HepG2 (cell line): ENCODE data around the gene PANK2. TPM values are rescaled to one million over a fixed set of nuclear protein-coding genes. Genes with fewer than 3 reads are reported as not detected.

Experiments
- BRCA1 ChIP-seq: sonication (generic); formaldehyde crosslinking; IDR thresholded peaks from 2 replicates; pipeline ENCODE4 v1.4.0; 2020; ENCODE audit warnings: missing genetic modification reagents
- CENPX ChIP-seq: sonication (generic); formaldehyde crosslinking; IDR thresholded peaks from 2 replicates; pipeline ENCODE4 v1.9.0; 2021; ENCODE audit warnings: mild to moderate bottlenecking, missing genetic modification reagents, moderate library complexity
- KLF12 ChIP-seq: sonication (generic); formaldehyde crosslinking; IDR thresholded peaks from 2 replicates; pipeline ENCODE4 v1.4.0; 2020; ENCODE audit warnings: missing genetic modification reagents, borderline replicate concordance
- KLF13 ChIP-seq: sonication (generic); formaldehyde crosslinking; IDR thresholded peaks from 2 replicates; pipeline ENCODE4 v1.4.0; 2020; ENCODE audit warnings: mild to moderate bottlenecking, missing genetic modification reagents
- MED13 ChIP-seq: sonication (generic); formaldehyde crosslinking; IDR thresholded peaks from 2 replicates; pipeline ENCODE4 v1.5.0; 2020; ENCODE audit warnings: missing genetic modification reagents
- MED8 ChIP-seq: sonication (generic); formaldehyde crosslinking; IDR thresholded peaks from 2 replicates; pipeline ENCODE4 v1.8.1; 2023; ENCODE audit warnings: mild to moderate bottlenecking, missing genetic modification reagents; ENCODE audit not compliant: insufficient replicate concordance
- NFKBIZ ChIP-seq: IDR thresholded peaks from 2 replicates; pipeline ENCODE4 v1.6.1; 2018; ENCODE audit warnings: missing genetic modification reagents, missing compliant biosample characterization
- SETDB1 ChIP-seq: sonication (generic); formaldehyde crosslinking; IDR thresholded peaks from 2 replicates; pipeline ENCODE4 v1.5.1; 2020; ENCODE audit warnings: missing genetic modification reagents, mild to moderate bottlenecking, borderline replicate concordance
- SNRNP70 ChIP-seq: fragments of 200-400 bp; formaldehyde crosslinking; IDR thresholded peaks from 2 replicates; pipeline ENCODE4 v1.6.1; 2017; ENCODE audit warnings: mild to moderate bottlenecking, low read depth, low read length, moderate library complexity
- TMF1 ChIP-seq: sonication (generic); formaldehyde crosslinking; IDR thresholded peaks from 2 replicates; pipeline ENCODE4 v1.8.1; 2022; ENCODE audit warnings: low read depth, missing genetic modification reagents
- ZFX ChIP-seq: sonication (generic); formaldehyde crosslinking; IDR thresholded peaks from 2 replicates; pipeline ENCODE4 v1.4.0; 2020; ENCODE audit warnings: mild to moderate bottlenecking, low read depth, missing genetic modification reagents, moderate library complexity
- ZNF350 ChIP-seq: sonication (generic); formaldehyde crosslinking; IDR thresholded peaks from 2 replicates; pipeline ENCODE4 v1.4.0; 2020; ENCODE audit warnings: mild to moderate bottlenecking, low read depth, missing genetic modification reagents, borderline replicate concordance
- ZNF543 ChIP-seq: sonication (generic); formaldehyde crosslinking; IDR thresholded peaks from 2 replicates; pipeline ENCODE4 v1.4.0; 2020; ENCODE audit warnings: mild to moderate bottlenecking, missing genetic modification reagents
- ZNF781 ChIP-seq: sonication (generic); formaldehyde crosslinking; IDR thresholded peaks from 2 replicates; pipeline ENCODE4 v1.5.1; 2020; ENCODE audit warnings: borderline replicate concordance, mild to moderate bottlenecking, missing genetic modification reagents; ENCODE audit errors: not compliant biosample characterization
- ZNF816 ChIP-seq: sonication (generic); formaldehyde crosslinking; IDR thresholded peaks from 2 replicates; pipeline ENCODE4 v1.8.0; 2022; ENCODE audit warnings: missing genetic modification reagents, mild to moderate bottlenecking, borderline replicate concordance
- polyA plus RNA-seq, 8 experiments: library from polyadenylated mRNA; depleted of rRNA in 3 of 8; stranded (reverse) in 7 of 8; unstranded in 1 of 8; fragments of >200 nt; fragmentation: Illumina TruSeq in 4 of 8; extraction: Trizol in 4 of 8; gene quantifications; 2 replicates each; pipeline versions ENCODE4 v1.2.1 to v1.2.3, GENCODE V29; 2011 to 2016; ENCODE audit warnings: low read depth in 4 of 8, missing spikeins in 1 of 8, mixed read lengths in 1 of 8; ENCODE audit not compliant: insufficient read depth in 1 of 8
- total RNA-seq, 5 experiments: library from RNA; depleted of rRNA; stranded (reverse); fragments of >200 nt; fragmentation: Illumina TruSeq; extraction: Trizol; gene quantifications; 2 replicates each; pipeline ENCODE4 v1.2.3, GENCODE V29; 2016; ENCODE audit warnings: low read depth in 1 of 5
- TF ChIP-seq, protein P1 (sequence below): sonication (generic); formaldehyde crosslinking; IDR thresholded peaks from 2 replicates; pipeline ENCODE4 v1.4.0; 2020; ENCODE audit warnings: missing genetic modification reagents
- TF ChIP-seq, protein P2 (sequence below): sonication (generic); formaldehyde crosslinking; IDR thresholded peaks from 2 replicates; pipeline ENCODE4 v1.4.0; 2020; ENCODE audit warnings: missing genetic modification reagents, borderline replicate concordance
- TF ChIP-seq, protein P3 (sequence below): sonication (generic); formaldehyde crosslinking; IDR thresholded peaks from 2 replicates; pipeline ENCODE4 v1.8.0; 2022; ENCODE audit warnings: mild to moderate bottlenecking, missing genetic modification reagents, borderline replicate concordance
- TF ChIP-seq, protein P4 (sequence below): sonication (generic); formaldehyde crosslinking; IDR thresholded peaks from 2 replicates; pipeline ENCODE4 v1.5.0; 2020; ENCODE audit warnings: mild to moderate bottlenecking, missing genetic modification reagents

The PANK2 gene
- total and polyA plus RNA-seq, 2 of the 13 experiments (the other 11 are each of a cell fraction or from before 2014, with no cell fraction given): 39.2 to 123 TPM

DNA sequence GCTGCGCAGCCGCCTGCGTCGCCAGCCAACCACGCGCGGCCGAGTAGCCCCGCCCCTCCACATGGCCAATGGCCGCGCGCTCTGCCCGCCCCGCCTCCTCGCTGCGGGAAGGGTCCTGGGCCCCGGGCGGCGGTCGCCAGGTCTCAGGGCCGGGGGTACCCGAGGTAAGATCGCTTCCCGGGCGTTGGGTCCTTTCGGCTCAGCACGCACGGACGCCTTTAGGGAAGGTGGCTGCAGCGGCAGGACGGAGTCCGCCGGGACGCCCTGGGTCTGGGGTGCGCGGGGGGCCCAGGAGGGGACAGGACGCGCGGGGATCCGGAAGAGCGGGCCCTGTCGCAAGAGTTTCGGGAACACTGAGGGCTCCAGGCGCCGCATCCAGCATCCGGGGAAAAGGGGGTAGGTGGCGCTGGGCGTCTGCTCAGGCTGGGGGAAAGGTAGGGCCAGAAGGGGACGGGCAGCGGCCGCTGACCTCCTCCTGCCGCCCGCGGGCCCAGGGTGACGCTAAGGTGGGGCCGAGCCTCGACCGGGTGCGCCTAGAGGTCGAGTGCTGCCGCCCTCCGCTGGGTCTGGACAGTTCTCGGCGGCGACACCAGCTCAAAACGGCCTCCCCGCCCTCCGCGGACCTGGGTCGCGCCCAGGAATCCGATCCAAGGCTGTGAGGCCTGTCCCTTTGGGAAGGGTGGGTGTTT, 42.3 kb upstream of the PANK2 start, which contains the start of gene MAVS (continued):
- TF ChIP-seq, protein P1, sequence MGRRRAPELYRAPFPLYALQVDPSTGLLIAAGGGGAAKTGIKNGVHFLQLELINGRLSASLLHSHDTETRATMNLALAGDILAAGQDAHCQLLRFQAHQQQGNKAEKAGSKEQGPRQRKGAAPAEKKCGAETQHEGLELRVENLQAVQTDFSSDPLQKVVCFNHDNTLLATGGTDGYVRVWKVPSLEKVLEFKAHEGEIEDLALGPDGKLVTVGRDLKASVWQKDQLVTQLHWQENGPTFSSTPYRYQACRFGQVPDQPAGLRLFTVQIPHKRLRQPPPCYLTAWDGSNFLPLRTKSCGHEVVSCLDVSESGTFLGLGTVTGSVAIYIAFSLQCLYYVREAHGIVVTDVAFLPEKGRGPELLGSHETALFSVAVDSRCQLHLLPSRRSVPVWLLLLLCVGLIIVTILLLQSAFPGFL: no peak; the same call in 1 of the 2 replicates
- TF ChIP-seq, protein P2, sequence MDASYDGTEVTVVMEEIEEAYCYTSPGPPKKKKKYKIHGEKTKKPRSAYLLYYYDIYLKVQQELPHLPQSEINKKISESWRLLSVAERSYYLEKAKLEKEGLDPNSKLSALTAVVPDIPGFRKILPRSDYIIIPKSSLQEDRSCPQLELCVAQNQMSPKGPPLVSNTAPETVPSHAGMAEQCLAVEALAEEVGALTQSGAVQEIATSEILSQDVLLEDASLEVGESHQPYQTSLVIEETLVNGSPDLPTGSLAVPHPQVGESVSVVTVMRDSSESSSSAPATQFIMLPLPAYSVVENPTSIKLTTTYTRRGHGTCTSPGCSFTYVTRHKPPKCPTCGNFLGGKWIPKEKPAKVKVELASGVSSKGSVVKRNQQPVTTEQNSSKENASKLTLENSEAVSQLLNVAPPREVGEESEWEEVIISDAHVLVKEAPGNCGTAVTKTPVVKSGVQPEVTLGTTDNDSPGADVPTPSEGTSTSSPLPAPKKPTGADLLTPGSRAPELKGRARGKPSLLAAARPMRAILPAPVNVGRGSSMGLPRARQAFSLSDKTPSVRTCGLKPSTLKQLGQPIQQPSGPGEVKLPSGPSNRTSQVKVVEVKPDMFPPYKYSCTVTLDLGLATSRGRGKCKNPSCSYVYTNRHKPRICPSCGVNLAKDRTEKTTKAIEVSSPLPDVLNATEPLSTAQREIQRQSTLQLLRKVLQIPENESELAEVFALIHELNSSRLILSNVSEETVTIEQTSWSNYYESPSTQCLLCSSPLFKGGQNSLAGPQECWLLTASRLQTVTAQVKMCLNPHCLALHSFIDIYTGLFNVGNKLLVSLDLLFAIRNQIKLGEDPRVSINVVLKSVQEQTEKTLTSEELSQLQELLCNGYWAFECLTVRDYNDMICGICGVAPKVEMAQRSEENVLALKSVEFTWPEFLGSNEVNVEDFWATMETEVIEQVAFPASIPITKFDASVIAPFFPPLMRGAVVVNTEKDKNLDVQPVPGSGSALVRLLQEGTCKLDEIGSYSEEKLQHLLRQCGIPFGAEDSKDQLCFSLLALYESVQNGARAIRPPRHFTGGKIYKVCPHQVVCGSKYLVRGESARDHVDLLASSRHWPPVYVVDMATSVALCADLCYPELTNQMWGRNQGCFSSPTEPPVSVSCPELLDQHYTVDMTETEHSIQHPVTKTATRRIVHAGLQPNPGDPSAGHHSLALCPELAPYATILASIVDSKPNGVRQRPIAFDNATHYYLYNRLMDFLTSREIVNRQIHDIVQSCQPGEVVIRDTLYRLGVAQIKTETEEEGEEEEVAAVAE (CRISPR knock-in tag): peak; percentile 19; the same call in 1 of the 2 replicates
- TF ChIP-seq ZNF350 (CRISPR knock-in tag) (0 out of 2 replicates have a peak, but pooled peaks have one; percentile 80), ZNF781 (peak; percentile 81), BRCA1 (CRISPR knock-in tag) (0 out of 2 replicates have a peak, but pooled peaks have one; percentile 14), KLF12 (no peak; the same call in none of the 2 replicates), MED8 (CRISPR knock-in tag) (no peak), MED13 (CRISPR knock-in tag) (no peak), SETDB1 (no peak), CENPX (CRISPR knock-in tag) (no peak), TMF1 (peak; percentile 81), KLF13 (no peak), ZFX (CRISPR knock-in tag) (peak; percentile 99), SNRNP70 (no peak), ZNF816 (CRISPR knock-in tag) (peak; percentile 98), ZNF543 (CRISPR knock-in tag) (peak; percentile 60), NFKBIZ (CRISPR knock-in tag) (no peak)
- TF ChIP-seq, protein P3, sequence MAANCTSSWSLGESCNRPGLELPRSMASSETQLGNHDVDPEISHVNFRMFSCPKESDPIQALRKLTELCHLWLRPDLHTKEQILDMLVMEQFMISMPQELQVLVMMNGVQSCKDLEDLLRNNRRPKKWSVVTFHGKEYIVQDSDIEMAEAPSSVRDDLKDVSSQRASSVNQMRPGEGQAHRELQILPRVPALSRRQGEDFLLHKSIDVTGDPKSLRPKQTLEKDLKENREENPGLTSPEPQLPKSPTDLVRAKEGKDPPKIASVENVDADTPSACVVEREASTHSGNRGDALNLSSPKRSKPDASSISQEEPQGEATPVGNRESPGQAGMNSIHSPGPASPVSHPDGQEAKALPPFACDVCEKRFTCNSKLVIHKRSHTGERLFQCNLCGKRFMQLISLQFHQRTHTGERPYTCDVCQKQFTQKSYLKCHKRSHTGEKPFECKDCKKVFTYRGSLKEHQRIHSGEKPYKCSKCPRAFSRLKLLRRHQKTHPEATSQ: peak; percentile 91; the same call in 1 of the 2 replicates
- TF ChIP-seq, protein P4, sequence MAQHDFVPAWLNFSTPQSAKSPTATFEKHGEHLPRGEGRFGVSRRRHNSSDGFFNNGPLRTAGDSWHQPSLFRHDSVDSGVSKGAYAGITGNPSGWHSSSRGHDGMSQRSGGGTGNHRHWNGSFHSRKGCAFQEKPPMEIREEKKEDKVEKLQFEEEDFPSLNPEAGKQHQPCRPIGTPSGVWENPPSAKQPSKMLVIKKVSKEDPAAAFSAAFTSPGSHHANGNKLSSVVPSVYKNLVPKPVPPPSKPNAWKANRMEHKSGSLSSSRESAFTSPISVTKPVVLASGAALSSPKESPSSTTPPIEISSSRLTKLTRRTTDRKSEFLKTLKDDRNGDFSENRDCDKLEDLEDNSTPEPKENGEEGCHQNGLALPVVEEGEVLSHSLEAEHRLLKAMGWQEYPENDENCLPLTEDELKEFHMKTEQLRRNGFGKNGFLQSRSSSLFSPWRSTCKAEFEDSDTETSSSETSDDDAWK: no peak
